A673 (cell line): Measurements from ENCODE around the gene LCN15. TPM values are rescaled to one million over a fixed set of nuclear protein-coding genes. Genes with fewer than 3 reads are reported as not detected.

Experiments
- Bru-seq: library from RNA; stranded (reverse); fragments of 400-500 nt; gene quantifications from one replicate; lab custom pipeline; 2021; lab: Mats Ljungman, UMichigan
- BruChase-seq, 2 experiments: library from RNA; stranded (reverse); fragments of 400-500 nt; gene quantifications; one replicate each; lab custom pipeline; 2021; lab: Mats Ljungman, UMichigan
- BruUV-seq: library from RNA; stranded (reverse); fragments of 400-500 nt; replicated peaks from 2 replicates; lab custom pipeline; 2021; lab: Mats Ljungman, UMichigan
- CTCF ChIA-PET: fragments of 300-600 bp; sonication (Branson Sonifier 250); formaldehyde crosslinking; loops from one replicate; lab custom pipeline; 2022; ENCODE audit warnings: antibody characterized with exemption; lab: Charles Lee
- POLR2A ChIA-PET: fragments of 300-600 bp; sonication (Branson Sonifier 250); formaldehyde crosslinking; loops from one replicate; lab custom pipeline; 2022; ENCODE audit warnings: antibody characterized with exemption; ENCODE audit not compliant: low non-redundant PET; lab: Charles Lee
- DNase-seq: peaks from one replicate; pipeline ENCODE4 v3.0.0-alpha.2; 2015; ENCODE audit warnings: low spot score
- H3K27ac ChIP-seq: fragments of 200-600 bp; sonication (generic); 2 replicates; pipeline ENCODE4 v1.5.1; 2016; ENCODE audit warnings: mixed run types, low read depth, mild to moderate bottlenecking, mixed read lengths, antibody characterized with exemption, low read length; ENCODE audit not compliant: poor library complexity, severe bottlenecking
- H3K27me3 ChIP-seq: fragments of 200-600 bp; sonication (generic); replicated peaks from 2 replicates; pipeline ENCODE4 v1.6.1; 2017; ENCODE audit warnings: mixed run types, low read depth, mild to moderate bottlenecking, mixed read lengths, antibody characterized with exemption, low read length; ENCODE audit not compliant: insufficient read depth, poor library complexity
- H3K36me3 ChIP-seq: fragments of 200-600 bp; sonication (generic); 2 replicates; pipeline ENCODE4 v1.6.1; 2016; ENCODE audit warnings: mixed run types, mild to moderate bottlenecking, mixed read lengths, antibody characterized with exemption, low read length; ENCODE audit not compliant: insufficient read depth, poor library complexity, severe bottlenecking
- H3K4me1 ChIP-seq: fragments of 200-600 bp; sonication (generic); 2 replicates; pipeline ENCODE4 v1.6.1; 2017; ENCODE audit warnings: mixed run types, mild to moderate bottlenecking, mixed read lengths, antibody characterized with exemption, low read length; ENCODE audit not compliant: insufficient read depth, poor library complexity, severe bottlenecking
- H3K4me3 ChIP-seq: fragments of 200-600 bp; sonication (generic); 2 replicates; pipeline ENCODE4 v1.5.1; 2016; ENCODE audit warnings: low read depth, mixed run types, mild to moderate bottlenecking, mixed read lengths, low read length; ENCODE audit not compliant: poor library complexity, severe bottlenecking
- H3K9me3 ChIP-seq: fragments of 200-600 bp; sonication (generic); 2 replicates; pipeline ENCODE4 v1.6.1; 2016; ENCODE audit warnings: mixed run types, low read depth, mild to moderate bottlenecking, mixed read lengths, antibody characterized with exemption, low read length; ENCODE audit not compliant: poor library complexity, severe bottlenecking
- CTCF ChIP-seq: fragments of 300-800, 200-600 bp; sonication (generic); conservative IDR thresholded peaks from 2 replicates; pipeline ENCODE4 v1.5.1; 2017; ENCODE audit warnings: low read depth, mild to moderate bottlenecking, antibody characterized with exemption, low read length, moderate library complexity, mixed read lengths
- EZH2 ChIP-seq: fragments of 200-600 bp; sonication (generic); IDR thresholded peaks from 2 replicates; pipeline ENCODE4 v1.6.1; 2017; ENCODE audit warnings: borderline replicate concordance, low read depth, mild to moderate bottlenecking, mixed read lengths, antibody characterized with exemption, low read length; ENCODE audit not compliant: poor library complexity, severe bottlenecking
- intact Hi-C: fragments of 100-400 bp; cut with micrococcal nuclease; formaldehyde crosslinking; loops from one replicate; pipeline ENCODE4 v1.10.0; 2022; ENCODE audit not compliant: unreplicated experiment
- long read RNA-seq: library from polyadenylated mRNA; stranded (forward); transcript quantifications from one replicate; pipeline ENCODE4 v2.0.0, GENCODE V29; 2022
- total RNA-seq: library from RNA; stranded (reverse); gene quantifications from 2 replicates; pipeline ENCODE4 v1.2.3, GENCODE V29; 2021

LCN15 gene
- total RNA-seq (not detected in 2 replicates), Bru-seq, nascent RNA (not detected), BruChase-seq, experiment 1, labeled RNA remaining after a 2-hour chase (not detected), BruChase-seq, experiment 2, labeled RNA remaining after a 6-hour chase (not detected)
- long read RNA-seq = 0 reads

- TF ChIP-seq CTCF (no peak), EZH2 (no peak)
- ChIA-PET POLR2A (no interaction called here), CTCF (interaction anchor here (0.6 to 0.7 kb wide), 2 partner anchors 14 to 22 kb away, joined by 3 to 5 read pairs; no protein-coding TSS in a partner anchor)
- Histone ChIP-seq H3K27ac (no peak within 1 kb of the TSS), H3K4me3 (no peak within 1 kb of the TSS), H3K36me3 (no peaks in the 10 kb centered on the region), H3K27me3 (no peaks in the 10 kb centered on the region), H3K9me3 (no peaks in the 10 kb centered on the region), H3K4me1 (peaks cover 5% of the 10 kb centered on the region)
- no TSS peak for BruUV-seq
- DNase-seq = no peak
- intact Hi-C loops = no loop called here
These were observed at the start of gene LCN15 for GRCh38 chr9:136764301-136764891. TSS of gene LCN15 (minus strand) at chr9:136764518. CDS start at chr9:136764488, 30 bp downstream.

GRCh38 chr9:136808806-136809158 is 44.5 kb upstream of the LCN15 start:
- Histone ChIP-seq H3K27ac (peak overlapping the region; percentile 93), H3K36me3 (peaks cover 31% of the 10 kb centered on the region), H3K9me3 (no peaks in the 10 kb centered on the region), H3K27me3 (no peaks in the 10 kb centered on the region), H3K4me3 (peak overlapping the region; percentile 98), H3K4me1 (peaks cover 26% of the 10 kb centered on the region)
- POLR2A ChIA-PET = no interaction called here
- intact Hi-C loops = no loop called here
- CTCF ChIA-PET = interaction anchor here (1.7 kb wide), 1 partner anchor 33 kb away, joined by 4 read pairs; the partner anchor contains the start of gene AJM1
- no TSS peak for BruUV-seq
- DNase-seq = peak; percentile 60
- TF ChIP-seq EZH2 (no peak), CTCF (no peak)

- intact Hi-C loops = no loop called here
- DNase-seq = peak; percentile 41
- POLR2A ChIA-PET = no interaction called here
These were observed 43.9 kb upstream of the LCN15 start for GRCh38 chr9:136808075-136808805.

More at GRCh38 chr9:136808075-136808805, 43.9 kb upstream of the LCN15 start:
- H3K4me1 ChIP-seq = peaks cover 26% of the 10 kb centered on the region
- TF ChIP-seq CTCF (no peak), EZH2 (no peak)
- CTCF ChIA-PET = interaction anchor here (1.7 kb wide), 1 partner anchor 34 kb away, joined by 4 read pairs; the partner anchor contains the start of gene AJM1
- H3K4me3 ChIP-seq = peak overlapping the region; percentile 98
- no peaks in the 10 kb centered on the region for H3K9me3 ChIP-seq
- peaks cover 30% of the 10 kb centered on the region for H3K36me3 ChIP-seq
- no peaks in the 10 kb centered on the region for H3K27me3 ChIP-seq
- H3K27ac ChIP-seq = peak overlapping the region; percentile 93
- no TSS peak for BruUV-seq
